GM06990 (cell line): ENCODE data around the gene CXCL17.
A peak's percentile ranks its signal among the peaks of the same experiment; 100 is the strongest.

ENCODE experiments used
- DNase-seq: peaks from one replicate; pipeline ENCODE4 v3.0.0-alpha.2; 2011; ENCODE audit not compliant: insufficient read length; ENCODE audit errors: extremely low read depth
- H3K27me3 ChIP-seq: replicated peaks from 2 replicates; pipeline ENCODE4 v1.6.0; 2011; ENCODE audit warnings: low read length; ENCODE audit not compliant: control insufficient read depth, insufficient read depth
- H3K36me3 ChIP-seq: 2 replicates; pipeline ENCODE4 v1.5.1; 2011; ENCODE audit warnings: low read length; ENCODE audit not compliant: control insufficient read depth, insufficient read depth
- H3K4me3 ChIP-seq: replicated peaks from 2 replicates; pipeline ENCODE4 v1.5.1; 2011; ENCODE audit warnings: low read depth, mild to moderate bottlenecking, control low read depth, low read length
- CTCF ChIP-seq: IDR thresholded peaks from 2 replicates; pipeline ENCODE4 v1.5.1; 2011; ENCODE audit warnings: low read length, control low read depth, mild to moderate bottlenecking, inconsistent platforms; ENCODE audit not compliant: insufficient read depth, poor library complexity, severe bottlenecking

The CXCL17 gene

GRCh38 chr19:42445948-42446347 lies 3.2 kb upstream of the CXCL17 start:
- DNase-seq: no peak

GRCh38 chr19:42443944-42444398 lies 1.2 kb upstream of the CXCL17 start:
- Histone ChIP-seq H3K4me3 (no peak overlapping the region), H3K36me3 (no peaks in the 10 kb centered on the region), H3K27me3 (no peaks in the 10 kb centered on the region)
- TF ChIP-seq CTCF: no peak
- DNase-seq: no peak

More at GRCh38 chr19:42445948-42446347, 3.2 kb upstream of the CXCL17 start:
- Histone ChIP-seq H3K27me3 (no peaks in the 10 kb centered on the region), H3K4me3 (no peak overlapping the region), H3K36me3 (no peaks in the 10 kb centered on the region)
- no peak for TF ChIP-seq CTCF

GRCh38 chr19:42441049-42441445 lies 1.7 kb downstream of the CXCL17 start:
- H3K36me3 ChIP-seq: no peaks in the 10 kb centered on the region
- DNase-seq: no peak
- H3K4me3 ChIP-seq: no peak overlapping the region
- no peak for TF ChIP-seq CTCF
- no peaks in the 10 kb centered on the region for H3K27me3 ChIP-seq

GRCh38 chr19:42440357-42441048 lies 2.2 kb downstream of the CXCL17 start:
- peak; percentile 98 for TF ChIP-seq CTCF
- Histone ChIP-seq H3K4me3 (no peak overlapping the region), H3K36me3 (no peaks in the 10 kb centered on the region), H3K27me3 (no peaks in the 10 kb centered on the region)
- DNase-seq: peak; percentile 68

- no peaks in the 10 kb centered on the region for H3K36me3 ChIP-seq
- no peaks in the 10 kb centered on the region for H3K27me3 ChIP-seq
- no peak overlapping the region for H3K4me3 ChIP-seq
- DNase-seq: no peak
- no peak for TF ChIP-seq CTCF
Measured at GRCh38 chr19:42436006-42436405, 6.7 kb downstream of the CXCL17 start.

GRCh38 chr19:42435316-42435715 lies 7.4 kb downstream of the CXCL17 start:
- no peak for TF ChIP-seq CTCF
- Histone ChIP-seq H3K4me3 (no peak overlapping the region), H3K27me3 (no peaks in the 10 kb centered on the region), H3K36me3 (no peaks in the 10 kb centered on the region)
- no peak for DNase-seq
